Hepatocyte (in vitro differentiated cells): ENCODE measurements around the gene HBB.
"Not testable (repeated sequence)": the region's sequence is repeated elsewhere in the genome, so short reads cannot be mapped to it uniquely, and the experiment has no call there.

Source experiments
- CTCF ChIP-seq: fragments of 200-600 bp; sonication (generic); IDR thresholded peaks from 2 replicates; pipeline ENCODE4 v1.5.1; 2016; ENCODE audit warnings: antibody characterized with exemption, mild to moderate bottlenecking; ENCODE audit not compliant: poor library complexity
- EZH2 ChIP-seq: fragments of 200-600 bp; sonication (generic); IDR thresholded peaks from 2 replicates; pipeline ENCODE4 v1.6.1; 2016; ENCODE audit warnings: antibody characterized with exemption, mild to moderate bottlenecking, borderline replicate concordance

GRCh38 chr11:5248498-5248897 is 21.6 kb upstream of the HBB start:
- TF ChIP-seq CTCF, EZH2: not testable (repeated sequence)
